ENCODE measurements around the gene SULT2B1. TPM values are rescaled to one million over a fixed set of nuclear protein-coding genes. Genes with fewer than 3 reads are reported as not detected.

The SULT2B1 gene
- total RNA-seq, 1 donor from 2014 or later, result 1.6 TPM

DNA sequence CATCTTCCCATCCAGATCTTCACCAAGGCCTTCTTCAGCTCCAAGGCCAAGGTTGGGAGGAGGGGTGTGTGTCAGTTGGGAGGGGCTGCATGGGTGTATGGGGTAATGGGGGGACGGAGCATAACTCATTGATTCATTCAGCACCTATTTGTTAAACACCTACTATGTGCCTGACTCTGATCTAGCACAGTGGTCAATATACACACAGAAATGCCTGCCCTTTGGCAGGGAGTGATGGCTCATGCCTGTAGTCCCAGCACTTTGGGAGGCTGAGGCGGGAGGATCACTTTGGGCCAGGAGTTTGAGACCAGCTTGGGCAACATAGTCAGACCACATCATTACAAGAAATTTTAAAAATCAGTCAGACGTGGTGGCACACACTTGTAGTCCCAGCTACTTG is 35.4 kb downstream of the SULT2B1 start:
- no peak overlapping the region for H3K27ac Mint-ChIP-seq
- H3K9me3 ChIP-seq (ENCODE audit: low read depth), result no peaks in the 10 kb centered on the region
- H3F3A ChIP-seq (ENCODE audit: low read depth), result peaks cover 5% of the 10 kb centered on the region

DNA sequence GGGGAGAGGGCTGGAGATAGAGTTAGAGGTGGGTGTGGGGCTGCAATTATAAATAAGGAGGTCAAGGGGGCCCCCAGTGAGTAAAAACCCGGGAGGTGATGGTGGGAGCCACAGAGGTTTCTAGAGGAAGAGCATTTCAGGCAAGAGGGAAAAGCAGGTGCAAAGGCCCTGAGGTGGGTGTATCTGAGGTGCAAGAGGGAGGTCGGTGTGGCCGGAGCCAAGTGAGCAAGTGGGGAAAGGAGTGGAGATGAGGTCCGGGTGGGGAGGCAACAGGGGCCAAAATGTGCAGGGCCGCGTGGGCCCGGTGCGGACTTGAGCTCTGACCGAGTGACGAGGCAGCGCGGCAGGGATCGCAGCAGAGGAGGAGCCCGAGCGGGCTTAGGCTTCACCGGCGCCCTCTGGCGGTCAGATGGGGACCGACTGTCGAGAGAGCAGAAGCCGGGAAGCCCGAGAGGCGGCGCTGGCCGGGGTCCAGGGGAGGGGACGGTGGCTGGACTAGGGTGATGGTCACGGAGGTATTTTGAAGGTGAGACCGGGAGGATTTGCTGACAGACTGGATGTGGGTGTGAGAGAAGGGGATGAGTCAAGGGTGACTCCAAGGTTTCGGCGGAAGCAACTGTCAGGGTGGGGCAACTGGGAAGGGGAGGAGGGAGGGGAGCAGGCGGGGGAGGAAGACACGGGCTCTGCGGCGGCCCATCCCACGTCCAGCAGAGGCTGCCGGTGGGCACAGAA is 36.9 kb downstream of the SULT2B1 start:
- no peak overlapping the region for H3K9ac ChIP-seq
- no peaks in the 10 kb centered on the region for H3K4me1 ChIP-seq
- peak overlapping the region; percentile 32 for H3K4me3 ChIP-seq
- DNase-seq (ENCODE audit: low spot score), result peak; percentile 95
- TF ChIP-seq EZH2phosphoT487 (IDR thresholded peaks at IDR 0.05) (no peak), EZH2 (IDR thresholded peaks at IDR 0.05) (no peak)
- TF ChIP-seq, protein P1, sequence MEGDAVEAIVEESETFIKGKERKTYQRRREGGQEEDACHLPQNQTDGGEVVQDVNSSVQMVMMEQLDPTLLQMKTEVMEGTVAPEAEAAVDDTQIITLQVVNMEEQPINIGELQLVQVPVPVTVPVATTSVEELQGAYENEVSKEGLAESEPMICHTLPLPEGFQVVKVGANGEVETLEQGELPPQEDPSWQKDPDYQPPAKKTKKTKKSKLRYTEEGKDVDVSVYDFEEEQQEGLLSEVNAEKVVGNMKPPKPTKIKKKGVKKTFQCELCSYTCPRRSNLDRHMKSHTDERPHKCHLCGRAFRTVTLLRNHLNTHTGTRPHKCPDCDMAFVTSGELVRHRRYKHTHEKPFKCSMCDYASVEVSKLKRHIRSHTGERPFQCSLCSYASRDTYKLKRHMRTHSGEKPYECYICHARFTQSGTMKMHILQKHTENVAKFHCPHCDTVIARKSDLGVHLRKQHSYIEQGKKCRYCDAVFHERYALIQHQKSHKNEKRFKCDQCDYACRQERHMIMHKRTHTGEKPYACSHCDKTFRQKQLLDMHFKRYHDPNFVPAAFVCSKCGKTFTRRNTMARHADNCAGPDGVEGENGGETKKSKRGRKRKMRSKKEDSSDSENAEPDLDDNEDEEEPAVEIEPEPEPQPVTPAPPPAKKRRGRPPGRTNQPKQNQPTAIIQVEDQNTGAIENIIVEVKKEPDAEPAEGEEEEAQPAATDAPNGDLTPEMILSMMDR (IDR thresholded peaks at IDR 0.05), result peak; percentile 97
- Mint-ChIP-seq H3K27me3 (ENCODE audit: insufficient read depth, low read depth) (peaks cover 20% of the 10 kb centered on the region), H3K4me3 (peak overlapping the region; percentile 76), H3K9me3 (no peaks in the 10 kb centered on the region), H3K27ac (no peak overlapping the region), H3K4me1 (peaks cover 20% of the 10 kb centered on the region), H3K36me3 (no peaks in the 10 kb centered on the region)
- H3K27ac ChIP-seq, result no peak overlapping the region
- H2AFZ ChIP-seq (replicated peaks), result no peak overlapping the region
- H3F3A ChIP-seq (ENCODE audit: low read depth), result peaks cover 5% of the 10 kb centered on the region
- H3K79me2 ChIP-seq (ENCODE audit: low read depth), result no peaks in the 10 kb centered on the region
- peak overlapping the region; percentile 67 for H3K4me2 ChIP-seq
- H3K9me3 ChIP-seq (ENCODE audit: low read depth), result no peaks in the 10 kb centered on the region
- no peaks in the 10 kb centered on the region for H3K36me3 ChIP-seq
- H4K20me1 ChIP-seq (ENCODE audit: low read depth), result no peaks in the 10 kb centered on the region
- peaks cover 18% of the 10 kb centered on the region for H3K27me3 ChIP-seq

More for the DNA sequence above, 35.4 kb downstream of the SULT2B1 start:
- Histone ChIP-seq H3K4me1 (no peaks in the 10 kb centered on the region), H3K27ac (no peak overlapping the region), H4K20me1 (ENCODE audit: low read depth) (no peaks in the 10 kb centered on the region), H2AFZ (replicated peaks) (no peak overlapping the region), H3K9ac (no peak overlapping the region), H3K36me3 (no peaks in the 10 kb centered on the region), H3K27me3 (peaks cover 18% of the 10 kb centered on the region), H3K4me3 (no peak overlapping the region), H3K79me2 (ENCODE audit: low read depth) (no peaks in the 10 kb centered on the region), H3K4me2 (no peak overlapping the region)
- TF ChIP-seq, protein P1 (IDR thresholded peaks at IDR 0.05), result no peak
- TF ChIP-seq EZH2 (IDR thresholded peaks at IDR 0.05) (no peak), EZH2phosphoT487 (IDR thresholded peaks at IDR 0.05) (no peak)
- no peak for DNase-seq (ENCODE audit: low spot score)
- H3K36me3 Mint-ChIP-seq, result no peaks in the 10 kb centered on the region
- peaks cover 21% of the 10 kb centered on the region for H3K4me1 Mint-ChIP-seq
- H3K27me3 Mint-ChIP-seq (ENCODE audit: insufficient read depth, low read depth), result peaks cover 21% of the 10 kb centered on the region
- H3K9me3 Mint-ChIP-seq, result no peaks in the 10 kb centered on the region
- no peak overlapping the region for H3K4me3 Mint-ChIP-seq

DNA sequence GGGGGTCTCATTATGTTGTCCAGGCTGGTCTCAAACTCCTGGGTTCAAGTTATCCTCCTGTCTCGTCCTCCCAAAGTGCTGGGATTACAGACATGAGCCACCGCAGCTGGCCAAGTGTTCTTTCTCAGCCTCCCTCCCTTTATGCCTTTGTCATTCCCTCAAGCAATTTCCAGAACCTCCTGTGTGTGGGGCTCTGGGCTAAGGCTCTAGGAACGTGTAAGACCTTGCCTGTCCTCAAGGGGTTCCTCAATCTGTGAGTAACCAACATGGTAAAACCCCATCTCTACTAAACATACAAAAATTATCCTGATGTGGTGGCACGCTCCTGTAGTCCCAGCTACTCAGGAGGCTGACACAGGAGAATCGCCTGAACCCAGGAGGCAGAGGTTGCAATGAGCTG is 39.0 kb downstream of the SULT2B1 start:
- no peak overlapping the region for H3K4me2 ChIP-seq
- H3K4me3 Mint-ChIP-seq, result no peak overlapping the region
- DNase-seq (ENCODE audit: low spot score), result no peak
- no peak overlapping the region for H3K4me3 ChIP-seq
- no peak overlapping the region for H3K9ac ChIP-seq
- H3K36me3 ChIP-seq, result no peaks in the 10 kb centered on the region
- no peak overlapping the region for H3K27ac ChIP-seq
- H3K9me3 ChIP-seq (ENCODE audit: low read depth), result no peaks in the 10 kb centered on the region
- no peaks in the 10 kb centered on the region for H3K36me3 Mint-ChIP-seq
- H3K27me3 Mint-ChIP-seq (ENCODE audit: insufficient read depth, low read depth), result peaks cover 19% of the 10 kb centered on the region
- H3K9me3 Mint-ChIP-seq, result no peaks in the 10 kb centered on the region
- H4K20me1 ChIP-seq (ENCODE audit: low read depth), result no peaks in the 10 kb centered on the region
- peaks cover 14% of the 10 kb centered on the region for H3K4me1 Mint-ChIP-seq
- no peaks in the 10 kb centered on the region for H3K79me2 ChIP-seq (ENCODE audit: low read depth)
- H3K27ac Mint-ChIP-seq, result peak overlapping the region; percentile 53
- H3K4me1 ChIP-seq, result no peaks in the 10 kb centered on the region
- peaks cover 18% of the 10 kb centered on the region for H3K27me3 ChIP-seq
- TF ChIP-seq EZH2phosphoT487 (IDR thresholded peaks at IDR 0.05) (no peak), EZH2 (IDR thresholded peaks at IDR 0.05) (no peak)
- TF ChIP-seq, protein P1 (IDR thresholded peaks at IDR 0.05), result no peak
- H3F3A ChIP-seq (ENCODE audit: low read depth), result peaks cover 5% of the 10 kb centered on the region
- no peak overlapping the region for H2AFZ ChIP-seq (replicated peaks)
